ENCODE results near the gene NHSL1. TPM values are rescaled to one million over a fixed set of nuclear protein-coding genes. Genes with fewer than 3 reads are reported as not detected.

Gene NHSL1
- total RNA-seq, 1 donor from 2014 or later = 23.1 TPM

- no peak for TF ChIP-seq POLR2AphosphoS5 (IDR thresholded peaks at IDR 0.05; ENCODE audit: insufficient read depth in 1 of 2, low read depth in 1 of 2)
- TF ChIP-seq POLR2A (IDR thresholded peaks at IDR 0.05) = no peak
- no peak for TF ChIP-seq CTCF (IDR thresholded peaks at IDR 0.05)
- Histone ChIP-seq H3K36me3 (no peaks in the 10 kb centered on the region), H3K4me3 (no peak overlapping the region), H3K4me1 (no peaks in the 10 kb centered on the region), H3K9me3 (no peaks in the 10 kb centered on the region), H3K27ac (no peak overlapping the region), H3K27me3 (no peaks in the 10 kb centered on the region)
- intact Hi-C loops (cut with DNase I) = no loop called here
- no peak for DNase-seq (ENCODE audit: extremely low spot score in 2 of 2)
These were observed 25.2 kb upstream of the NHSL1 start for GRCh38 chr6:138524526-138524925.

- Histone ChIP-seq H3K36me3 (no peaks in the 10 kb centered on the region), H3K27me3 (no peaks in the 10 kb centered on the region), H3K4me3 (no peak overlapping the region), H3K9me3 (no peaks in the 10 kb centered on the region), H3K27ac (no peak overlapping the region), H3K4me1 (no peaks in the 10 kb centered on the region)
- intact Hi-C loops (cut with DNase I) = no loop called here
- TF ChIP-seq CTCF (IDR thresholded peaks at IDR 0.05) (no peak), POLR2AphosphoS5 (IDR thresholded peaks at IDR 0.05; ENCODE audit: insufficient read depth in 1 of 2, low read depth in 1 of 2) (no peak), POLR2A (IDR thresholded peaks at IDR 0.05) (no peak)
- DNase-seq (ENCODE audit: extremely low spot score in 2 of 2) = no peak
These were observed 24.3 kb upstream of the NHSL1 start for GRCh38 chr6:138523347-138524210.

GRCh38 chr6:138522611-138523010, 23.3 kb upstream of the NHSL1 start:
- no peaks in the 10 kb centered on the region for H3K9me3 ChIP-seq
- DNase-seq (ENCODE audit: extremely low spot score in 2 of 2) = no peak

GRCh38 chr6:138521790-138522189, 22.5 kb upstream of the NHSL1 start:
- Histone ChIP-seq H3K4me1 (no peaks in the 10 kb centered on the region), H3K27me3 (no peaks in the 10 kb centered on the region), H3K27ac (no peak overlapping the region), H3K4me3 (no peak overlapping the region), H3K9me3 (no peaks in the 10 kb centered on the region), H3K36me3 (no peaks in the 10 kb centered on the region)
- intact Hi-C loops (cut with DNase I) = no loop called here
- no peak for DNase-seq (ENCODE audit: extremely low spot score in 2 of 2)
- no peak for TF ChIP-seq POLR2A (IDR thresholded peaks at IDR 0.05)
- TF ChIP-seq POLR2AphosphoS5 (IDR thresholded peaks at IDR 0.05; ENCODE audit: insufficient read depth in 1 of 2, low read depth in 1 of 2) = no peak

More at GRCh38 chr6:138522611-138523010, 23.3 kb upstream of the NHSL1 start:
- Histone ChIP-seq H3K4me3 (no peak overlapping the region), H3K27ac (no peak overlapping the region), H3K27me3 (no peaks in the 10 kb centered on the region), H3K4me1 (no peaks in the 10 kb centered on the region), H3K36me3 (no peaks in the 10 kb centered on the region)
- TF ChIP-seq CTCF (IDR thresholded peaks at IDR 0.05) (no peak), POLR2A (IDR thresholded peaks at IDR 0.05) (no peak), POLR2AphosphoS5 (IDR thresholded peaks at IDR 0.05; ENCODE audit: insufficient read depth in 1 of 2, low read depth in 1 of 2) (no peak)
- intact Hi-C loops (cut with DNase I) = no loop called here

DNA sequence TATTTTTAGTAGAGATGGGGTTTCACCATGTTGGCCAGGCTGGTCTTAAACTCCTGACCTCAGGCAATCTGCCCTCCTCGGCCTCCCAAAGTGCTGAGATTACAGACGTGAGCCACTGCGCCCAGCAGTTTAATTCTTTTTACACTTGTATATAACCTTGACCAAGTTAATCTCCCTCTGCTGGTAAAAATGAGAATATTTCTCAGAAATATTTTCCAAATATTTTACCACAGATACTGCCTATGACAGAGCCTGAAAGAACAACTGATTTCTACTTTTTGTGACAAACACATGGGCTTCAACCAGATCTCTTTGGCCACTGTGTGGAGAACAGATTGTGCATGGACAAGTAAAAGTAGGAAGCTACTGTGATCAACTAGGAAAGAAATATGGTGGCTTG, 21.2 kb upstream of the NHSL1 start:
- H3K36me3 ChIP-seq = no peaks in the 10 kb centered on the region
- no peaks in the 10 kb centered on the region for H3K4me1 ChIP-seq
- intact Hi-C loops (cut with DNase I) = no loop called here
- no peak overlapping the region for H3K27ac ChIP-seq
- no peak overlapping the region for H3K4me3 ChIP-seq
- TF ChIP-seq POLR2A (IDR thresholded peaks at IDR 0.05) (no peak), CTCF (IDR thresholded peaks at IDR 0.05) (no peak), POLR2AphosphoS5 (IDR thresholded peaks at IDR 0.05; ENCODE audit: insufficient read depth in 1 of 2, low read depth in 1 of 2) (no peak)
- no peak for DNase-seq (ENCODE audit: extremely low spot score in 2 of 2)
- no peaks in the 10 kb centered on the region for H3K27me3 ChIP-seq
- H3K9me3 ChIP-seq = no peaks in the 10 kb centered on the region
